GM12864 (cell line): Measurements from ENCODE around the gene ZBTB16.

Source experiments
- DNase-seq: peaks from one replicate; pipeline ENCODE4 v3.0.0-alpha.2; 2011; ENCODE audit warnings: low read depth
- H3K4me3 ChIP-seq: 2 replicates; pipeline ENCODE4 v1.5.1; 2011; ENCODE audit warnings: mild to moderate bottlenecking, low read depth, low read length, control low read depth
- TF ChIP-seq, protein P1 (sequence below): IDR thresholded peaks from 2 replicates; pipeline ENCODE4 v1.5.1; 2011; ENCODE audit warnings: low read depth, mild to moderate bottlenecking, moderate library complexity, low read length, control low read depth, inconsistent platforms; ENCODE audit errors: missing control alignments

ZBTB16 gene

DNA sequence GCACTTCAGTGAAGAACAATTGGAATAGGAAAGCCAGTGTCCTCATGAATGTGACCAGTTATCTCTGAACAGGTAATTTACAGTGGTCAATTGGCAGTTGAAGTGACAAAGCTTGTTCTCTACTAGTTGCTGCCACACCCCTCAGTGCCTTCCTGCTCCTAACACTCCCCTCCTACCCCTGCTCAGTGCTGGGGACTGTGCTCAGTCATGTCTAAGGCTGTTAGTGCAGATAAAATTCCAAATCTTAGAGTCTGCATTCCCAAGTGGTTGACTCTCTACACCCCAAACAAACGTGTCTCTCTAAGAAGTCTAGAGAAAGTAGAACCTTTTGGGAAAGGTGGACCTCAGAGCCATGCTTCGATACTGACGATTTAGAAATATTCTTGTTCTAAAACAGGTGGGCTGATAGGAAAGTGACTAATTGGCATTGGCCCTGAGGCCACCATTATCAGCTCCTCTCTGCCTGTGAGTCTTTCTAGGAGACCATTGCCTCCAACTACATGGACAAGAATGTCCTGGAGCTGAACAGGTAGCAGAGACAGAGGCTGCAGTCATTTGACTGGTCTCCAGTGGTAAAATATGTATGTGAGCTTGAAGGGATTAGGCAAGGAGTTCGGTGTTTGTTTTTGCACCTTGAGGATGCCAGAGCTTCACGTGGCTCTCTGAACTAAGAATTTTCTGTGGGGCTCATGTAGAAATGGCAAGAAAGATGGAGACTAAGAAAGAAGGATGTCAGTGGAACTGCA, 214.6 kb downstream of the ZBTB16 start:
- TF ChIP-seq, protein P1, sequence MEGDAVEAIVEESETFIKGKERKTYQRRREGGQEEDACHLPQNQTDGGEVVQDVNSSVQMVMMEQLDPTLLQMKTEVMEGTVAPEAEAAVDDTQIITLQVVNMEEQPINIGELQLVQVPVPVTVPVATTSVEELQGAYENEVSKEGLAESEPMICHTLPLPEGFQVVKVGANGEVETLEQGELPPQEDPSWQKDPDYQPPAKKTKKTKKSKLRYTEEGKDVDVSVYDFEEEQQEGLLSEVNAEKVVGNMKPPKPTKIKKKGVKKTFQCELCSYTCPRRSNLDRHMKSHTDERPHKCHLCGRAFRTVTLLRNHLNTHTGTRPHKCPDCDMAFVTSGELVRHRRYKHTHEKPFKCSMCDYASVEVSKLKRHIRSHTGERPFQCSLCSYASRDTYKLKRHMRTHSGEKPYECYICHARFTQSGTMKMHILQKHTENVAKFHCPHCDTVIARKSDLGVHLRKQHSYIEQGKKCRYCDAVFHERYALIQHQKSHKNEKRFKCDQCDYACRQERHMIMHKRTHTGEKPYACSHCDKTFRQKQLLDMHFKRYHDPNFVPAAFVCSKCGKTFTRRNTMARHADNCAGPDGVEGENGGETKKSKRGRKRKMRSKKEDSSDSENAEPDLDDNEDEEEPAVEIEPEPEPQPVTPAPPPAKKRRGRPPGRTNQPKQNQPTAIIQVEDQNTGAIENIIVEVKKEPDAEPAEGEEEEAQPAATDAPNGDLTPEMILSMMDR = no peak
- no peak for DNase-seq
- H3K4me3 ChIP-seq = no peak overlapping the region

DNA sequence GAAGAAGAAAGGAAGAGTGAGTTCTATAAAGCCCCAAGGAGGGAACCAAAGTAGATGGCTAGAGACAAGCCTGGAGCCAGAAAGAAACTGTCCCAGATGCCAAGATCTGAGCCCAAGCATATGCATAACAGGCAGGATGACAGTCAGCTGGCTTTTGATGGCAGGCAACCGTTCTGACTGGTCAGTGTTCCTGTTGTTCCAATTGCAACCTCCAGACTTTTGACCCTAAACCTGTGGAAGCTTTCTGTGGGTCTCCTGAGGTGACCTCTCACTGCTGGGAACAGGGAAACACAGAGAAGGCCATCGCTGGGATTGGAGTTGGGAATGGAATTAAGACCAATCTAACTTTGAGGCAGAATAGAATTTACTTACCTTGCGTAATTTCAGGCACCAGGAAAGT, 215.1 kb downstream of the ZBTB16 start:
- DNase-seq = no peak
- no peak overlapping the region for H3K4me3 ChIP-seq
- TF ChIP-seq, protein P1 = no peak

DNA sequence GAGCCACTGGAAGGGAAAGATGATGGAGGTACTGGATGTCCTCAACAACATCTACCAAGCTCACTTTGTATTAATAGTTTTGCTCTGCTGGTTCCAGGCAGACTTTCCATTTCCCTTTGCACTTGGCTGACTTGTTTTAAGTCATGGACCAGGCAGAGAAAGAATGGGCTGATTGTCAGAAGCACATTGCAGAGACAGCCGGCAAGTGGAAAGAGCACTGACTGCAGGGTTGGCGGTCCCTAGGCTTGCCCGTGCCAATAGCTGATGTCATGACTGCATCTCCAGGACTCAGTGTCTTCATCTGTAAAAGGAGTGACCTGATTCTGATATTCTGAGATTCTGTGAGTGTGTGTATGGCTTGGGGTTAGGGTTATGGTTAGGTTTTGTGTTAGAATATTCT, 215.8 kb downstream of the ZBTB16 start:
- TF ChIP-seq, protein P1 = no peak
- no peak overlapping the region for H3K4me3 ChIP-seq
- DNase-seq = no peak

DNA sequence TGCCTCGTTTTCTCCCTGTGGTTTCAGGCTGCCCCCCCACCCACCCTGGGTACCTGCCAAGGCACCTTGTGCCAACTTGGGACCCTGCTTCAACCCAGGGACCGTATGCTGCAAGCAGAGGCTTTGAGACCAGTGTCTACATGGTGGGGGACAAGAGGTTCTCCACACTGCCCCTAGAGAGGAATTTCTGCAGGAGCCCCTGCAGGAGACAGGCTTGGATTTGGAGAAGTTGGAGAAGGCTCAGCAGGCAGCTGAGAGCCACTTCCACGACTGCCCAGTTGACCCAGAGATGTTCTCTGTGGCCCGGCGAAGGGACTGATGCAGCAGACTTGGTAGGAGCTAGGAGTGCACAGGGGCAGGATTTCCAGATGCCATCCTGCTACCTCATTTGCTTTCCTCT, 216.6 kb downstream of the ZBTB16 start:
- TF ChIP-seq, protein P1 = no peak

DNA sequence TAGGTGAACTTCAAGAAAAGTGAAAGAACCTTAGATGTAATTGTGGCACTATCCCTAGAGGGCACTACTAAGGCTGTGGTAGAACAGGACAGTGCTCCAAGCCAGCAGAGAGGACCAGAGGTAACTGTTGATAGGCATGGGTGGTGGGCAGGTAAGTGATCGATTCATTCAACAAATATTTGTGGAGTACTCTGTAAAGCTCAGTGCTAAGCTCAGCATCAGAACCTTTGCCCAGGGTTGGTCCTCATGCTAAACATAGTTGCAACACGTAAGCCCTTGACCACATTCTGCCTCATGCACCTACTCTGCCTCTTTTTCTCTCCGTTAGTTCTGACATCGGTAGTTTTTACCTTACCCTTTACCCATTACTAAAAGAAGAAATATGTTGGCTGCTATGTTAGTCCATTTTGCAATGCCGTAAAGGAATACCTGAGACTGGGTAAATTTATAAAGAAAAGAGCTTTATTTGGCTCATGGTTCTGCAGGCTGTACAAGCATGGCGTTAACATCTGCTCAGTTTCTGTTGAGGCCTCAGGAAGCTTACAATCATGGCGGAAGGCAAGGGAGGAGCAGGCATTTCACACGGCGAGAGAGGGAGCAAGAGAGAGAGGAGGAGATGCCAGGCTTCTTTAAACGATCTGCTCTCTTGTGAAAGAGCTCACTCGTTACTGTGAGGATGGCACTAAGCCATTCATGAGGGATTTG, 218.3 kb downstream of the ZBTB16 start:
- DNase-seq = no peak
- TF ChIP-seq, protein P1 = no peak
- H3K4me3 ChIP-seq = no peak overlapping the region

More for the DNA sequence above, 216.6 kb downstream of the ZBTB16 start:
- no peak overlapping the region for H3K4me3 ChIP-seq
- DNase-seq = no peak

DNA sequence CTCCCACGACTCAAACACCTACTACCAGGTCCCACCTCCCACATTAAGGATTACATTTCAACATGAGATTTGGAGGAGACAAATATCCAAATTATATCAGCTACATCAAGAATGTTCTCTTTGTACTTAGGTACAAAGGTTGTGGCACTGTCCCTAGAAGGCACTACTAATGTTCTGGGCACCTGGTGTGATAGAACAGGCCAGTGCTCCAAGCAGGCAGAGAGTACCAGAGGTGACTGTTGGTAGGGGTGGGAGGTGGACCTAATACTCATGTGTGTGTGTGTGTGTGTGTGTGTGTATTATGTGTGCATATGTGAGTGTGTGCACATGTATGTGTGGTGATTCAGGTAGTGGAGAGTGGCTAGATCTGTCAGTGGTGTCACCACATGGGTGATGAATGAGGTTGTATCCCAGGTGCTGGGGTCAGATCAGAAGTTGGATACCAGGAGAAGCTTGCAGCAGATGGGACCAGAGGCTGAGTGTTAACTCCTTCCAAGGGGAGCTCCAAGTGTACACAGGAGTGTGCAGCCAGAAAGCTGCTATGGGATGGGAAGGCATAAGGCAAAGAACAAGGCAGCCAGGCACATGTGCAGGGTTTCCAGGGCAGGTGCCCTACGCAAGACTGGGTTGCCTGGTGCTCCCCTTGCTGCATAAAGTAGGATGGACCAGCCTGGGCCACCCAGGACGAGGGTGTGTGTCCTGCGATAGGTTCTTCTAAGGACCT, 219.0 kb downstream of the ZBTB16 start:
- DNase-seq = no peak
- TF ChIP-seq, protein P1 = no peak

More for the DNA sequence above, 219.0 kb downstream of the ZBTB16 start:
- H3K4me3 ChIP-seq = no peak overlapping the region
